HUDEP-2 (cell line): ENCODE measurements around the gene PREB.

Experiments
- DNase-seq, 76 experiments: peaks; one replicate each; lab custom pipeline; 2025; ENCODE audit not compliant: unreplicated experiment in 76 of 76; lab: John Stamatoyannopoulos, UW

PREB gene

GRCh38 chr2:27096748-27097297 is 37.6 kb downstream of the PREB start:
- no peak for DNase-seq

GRCh38 chr2:27095745-27096651 is 38.4 kb downstream of the PREB start:
- peak in 57 of 76 experiments; percentile 7 to 72 (median 37) for DNase-seq

GRCh38 chr2:27095427-27095744 is 39.0 kb downstream of the PREB start:
- DNase-seq: no peak

GRCh38 chr2:27094353-27094984 is 40.0 kb downstream of the PREB start:
- no peak for DNase-seq

- no peak for DNase-seq
Observed at GRCh38 chr2:27093430-27094352, 40.7 kb downstream of the PREB start.

- peak in 39 of 76 experiments; percentile 6 to 58 (median 22) for DNase-seq
Observed at GRCh38 chr2:27092696-27093429, 41.6 kb downstream of the PREB start.

- no peak for DNase-seq
Observed at GRCh38 chr2:27091746-27092695, 42.4 kb downstream of the PREB start.

- no peak for DNase-seq
Observed at GRCh38 chr2:27089111-27089954, 45.1 kb downstream of the PREB start.

- DNase-seq: peak in 36 of 76 experiments; percentile 5 to 70 (median 29)
Observed at GRCh38 chr2:27088634-27089033, 45.8 kb downstream of the PREB start.

GRCh38 chr2:27087823-27088410 is 46.5 kb downstream of the PREB start:
- no peak for DNase-seq

GRCh38 chr2:27086724-27087593 is 47.5 kb downstream of the PREB start, which contains the start of gene KHK:
Gene KHK (plus strand): TSS chr2:27086772. CDS start chr2:27087260, 488 bp downstream.
- peak in 3 of 76 experiments; percentile 22 to 52 (median 51) for DNase-seq

GRCh38 chr2:27086090-27086723 is 48.2 kb downstream of the PREB start:
- DNase-seq: peak in 75 of 76 experiments; percentile 10 to 97 (median 91)

GRCh38 chr2:27085673-27086089 is 48.8 kb downstream of the PREB start:
- peak in 62 of 76 experiments; percentile 5 to 83 (median 50) for DNase-seq

GRCh38 chr2:27085062-27085672 is 49.3 kb downstream of the PREB start:
- no peak for DNase-seq

- DNase-seq: no peak
Observed at GRCh38 chr2:27084297-27085061, 50.0 kb downstream of the PREB start.
